Uterus (tissue), 2 donors: ENCODE results near the gene KMT2A.

Source experiments
- CTCF ChIP-seq, 4 experiments: fragments of 200-600 bp in 2 of 4; fragments of 450-650 bp in 2 of 4; sonication (generic) in 2 of 4; IDR thresholded peaks; one replicate each; pipeline ENCODE4 v1.5.1; 2016 to 2019; ENCODE audit warnings: antibody characterized with exemption in 4 of 4, mild to moderate bottlenecking in 2 of 4, moderate library complexity in 1 of 4
- POLR2A ChIP-seq, 2 donors: fragments of 450-650 bp; IDR thresholded peaks; one replicate each; pipeline ENCODE4 v1.6.1; 2016; ENCODE audit warnings: antibody characterized with exemption in 2 of 2, mild to moderate bottlenecking in 1 of 2, moderate library complexity in 1 of 2

DNA sequence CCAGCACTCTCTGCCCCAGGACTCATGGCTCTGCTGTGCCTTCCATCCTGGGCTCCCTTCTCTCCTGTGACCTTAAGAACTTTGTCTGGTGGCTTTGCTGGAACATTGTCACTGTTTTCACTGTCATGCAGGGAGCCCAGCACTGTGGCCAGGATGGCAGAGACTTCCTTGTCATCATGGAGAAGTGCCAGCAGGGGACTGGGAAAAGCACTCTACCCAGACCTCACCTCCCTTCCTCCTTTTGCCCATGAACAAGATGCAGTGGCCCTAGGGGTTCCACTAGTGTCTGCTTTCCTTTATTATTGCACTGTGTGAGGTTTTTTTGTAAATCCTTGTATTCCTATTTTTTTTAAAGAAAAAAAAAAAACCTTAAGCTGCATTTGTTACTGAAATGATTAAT is 88.1 kb downstream of the KMT2A start:
- TF ChIP-seq CTCF (IDR thresholded peaks at IDR 0.05) (no peak), POLR2A (IDR thresholded peaks at IDR 0.05) (no peak)
